ENCODE measurements around the gene ULBP1.
A peak's percentile ranks its signal among the peaks of the same experiment; 100 is the strongest.
"Not testable (repeated sequence)": the region's sequence is repeated elsewhere in the genome, so short reads cannot be mapped to it uniquely, and the experiment has no call there.

The ULBP1 gene

GRCh38 chr6:149953934-149954327, 9.8 kb upstream of the ULBP1 start:
- DNase-seq (ENCODE audit: low read depth) = not testable (repeated sequence)

- not testable (repeated sequence) for DNase-seq (ENCODE audit: low read depth)
Observed at GRCh38 chr6:149954328-149954983, 9.3 kb upstream of the ULBP1 start.

GRCh38 chr6:149954984-149955653, 8.6 kb upstream of the ULBP1 start:
- DNase-seq (ENCODE audit: low read depth) = not testable (repeated sequence)

GRCh38 chr6:149955654-149956317, 8.0 kb upstream of the ULBP1 start:
- DNase-seq (ENCODE audit: low read depth) = not testable (repeated sequence)

- not testable (repeated sequence) for DNase-seq (ENCODE audit: low read depth)
Observed at GRCh38 chr6:149958124-149958523, 5.6 kb upstream of the ULBP1 start.

- DNase-seq (ENCODE audit: low read depth) = not testable (repeated sequence)
Observed at GRCh38 chr6:149959806-149960205, 3.9 kb upstream of the ULBP1 start.

- DNase-seq (ENCODE audit: low read depth) = no peak
Observed at GRCh38 chr6:149960488-149960887, 3.3 kb upstream of the ULBP1 start.

GRCh38 chr6:149961728-149962425, 1.9 kb upstream of the ULBP1 start:
- peak; percentile 53 for DNase-seq (ENCODE audit: low read depth)

GRCh38 chr6:149962461-149963211, 1.1 kb upstream of the ULBP1 start:
- no peak for DNase-seq (ENCODE audit: low read depth)

- DNase-seq (ENCODE audit: low read depth) = peak; percentile 81
Observed at GRCh38 chr6:149963212-149963461, 606 bp upstream of the ULBP1 start.

GRCh38 chr6:149964308-149965193, 808 bp downstream of the ULBP1 start:
- DNase-seq (ENCODE audit: low read depth) = peak; percentile 24

GRCh38 chr6:149965194-149966020, 1.7 kb downstream of the ULBP1 start:
- no peak for DNase-seq (ENCODE audit: low read depth)

GRCh38 chr6:149966319-149966718, 2.6 kb downstream of the ULBP1 start:
- DNase-seq (ENCODE audit: low read depth) = not testable (repeated sequence)

- DNase-seq (ENCODE audit: low read depth) = no peak
Observed at GRCh38 chr6:149967591-149967990, 3.8 kb downstream of the ULBP1 start.

GRCh38 chr6:149967999-149968398, 4.3 kb downstream of the ULBP1 start:
- not testable (repeated sequence) for DNase-seq (ENCODE audit: low read depth)

GRCh38 chr6:149968909-149969308, 5.2 kb downstream of the ULBP1 start:
- not testable (repeated sequence) for DNase-seq (ENCODE audit: low read depth)

- no peak for DNase-seq (ENCODE audit: low read depth)
Observed at GRCh38 chr6:149969635-149970034, 5.9 kb downstream of the ULBP1 start.

GRCh38 chr6:149974394-149974793, 10.7 kb downstream of the ULBP1 start:
- DNase-seq (ENCODE audit: low read depth) = not testable (repeated sequence)

GRCh38 chr6:149974825-149975224, 11.1 kb downstream of the ULBP1 start:
- no peak for DNase-seq (ENCODE audit: low read depth)

- no peak for DNase-seq (ENCODE audit: low read depth)
Observed at GRCh38 chr6:149975400-149975799, 11.7 kb downstream of the ULBP1 start.
